ENCODE measurements around the gene SGTB. TPM values are rescaled to one million over a fixed set of nuclear protein-coding genes. Genes with fewer than 3 reads are reported as not detected.

Gene SGTB
- total RNA-seq, 1 experiment from 2014 or later, result 13.0 TPM

DNA sequence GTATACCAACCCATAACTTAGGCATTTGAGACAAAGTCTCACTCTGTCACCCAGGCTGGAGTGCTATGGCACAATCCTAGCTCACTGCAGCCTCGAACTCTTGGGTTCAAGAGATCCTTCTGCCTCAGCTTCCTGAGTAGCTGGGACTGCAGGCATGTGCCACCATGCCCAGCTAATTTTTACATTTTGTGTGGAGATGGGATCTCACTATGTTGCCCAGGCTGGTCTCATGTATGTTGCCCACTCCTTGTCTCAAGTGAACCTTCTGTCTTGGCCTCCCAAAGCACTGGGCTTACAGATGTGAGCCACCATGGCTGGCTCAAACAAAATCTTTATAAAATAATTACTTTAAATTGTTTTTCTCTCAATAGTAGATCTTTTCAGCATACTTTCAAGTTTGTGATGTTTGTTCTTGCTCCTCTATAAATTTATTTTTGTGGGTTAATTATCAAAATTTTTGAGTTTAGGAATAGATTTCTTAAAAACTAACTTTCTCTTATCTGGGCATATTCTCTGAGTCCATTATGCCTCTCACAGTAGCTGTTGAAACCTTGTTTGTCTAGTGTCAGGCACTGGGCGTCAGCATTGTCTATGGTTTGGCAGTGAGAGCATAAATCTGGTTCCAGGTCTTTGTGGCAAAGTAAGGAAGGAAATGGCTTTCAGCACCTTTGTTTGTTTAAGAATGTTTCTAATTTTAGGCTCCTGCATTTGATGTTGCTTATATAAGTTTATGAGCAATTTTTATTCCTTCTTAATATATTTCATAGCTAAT lies 38.8 kb upstream of the SGTB start:
- TF ChIP-seq, protein P1, sequence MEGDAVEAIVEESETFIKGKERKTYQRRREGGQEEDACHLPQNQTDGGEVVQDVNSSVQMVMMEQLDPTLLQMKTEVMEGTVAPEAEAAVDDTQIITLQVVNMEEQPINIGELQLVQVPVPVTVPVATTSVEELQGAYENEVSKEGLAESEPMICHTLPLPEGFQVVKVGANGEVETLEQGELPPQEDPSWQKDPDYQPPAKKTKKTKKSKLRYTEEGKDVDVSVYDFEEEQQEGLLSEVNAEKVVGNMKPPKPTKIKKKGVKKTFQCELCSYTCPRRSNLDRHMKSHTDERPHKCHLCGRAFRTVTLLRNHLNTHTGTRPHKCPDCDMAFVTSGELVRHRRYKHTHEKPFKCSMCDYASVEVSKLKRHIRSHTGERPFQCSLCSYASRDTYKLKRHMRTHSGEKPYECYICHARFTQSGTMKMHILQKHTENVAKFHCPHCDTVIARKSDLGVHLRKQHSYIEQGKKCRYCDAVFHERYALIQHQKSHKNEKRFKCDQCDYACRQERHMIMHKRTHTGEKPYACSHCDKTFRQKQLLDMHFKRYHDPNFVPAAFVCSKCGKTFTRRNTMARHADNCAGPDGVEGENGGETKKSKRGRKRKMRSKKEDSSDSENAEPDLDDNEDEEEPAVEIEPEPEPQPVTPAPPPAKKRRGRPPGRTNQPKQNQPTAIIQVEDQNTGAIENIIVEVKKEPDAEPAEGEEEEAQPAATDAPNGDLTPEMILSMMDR (IDR thresholded peaks at IDR 0.05; ENCODE audit: insufficient read depth in 1 of 2, low read depth in 1 of 2, low read length in 1 of 2, severe bottlenecking in 1 of 2, unreplicated experiment in 1 of 2), result no peak
- no peaks in the 10 kb centered on the region for H3K27me3 ChIP-seq (replicated peaks; ENCODE audit: control insufficient read depth, insufficient read depth, low read length)
- CTCF ChIA-PET, result no interaction called here
- POLR2A ChIA-PET, result no interaction called here
- no peaks in the 10 kb centered on the region for H3K27me3 Mint-ChIP-seq (ENCODE audit: insufficient read depth, unreplicated experiment)
- peaks cover 7% of the 10 kb centered on the region for H3K36me3 Mint-ChIP-seq (ENCODE audit: insufficient read depth, unreplicated experiment)
- no peak overlapping the region for H3K27ac Mint-ChIP-seq (ENCODE audit: unreplicated experiment)
- H3K36me3 ChIP-seq (ENCODE audit: control insufficient read depth, insufficient read depth, low read length), result peaks cover 3% of the 10 kb centered on the region
- no peak for DNase-seq
- H3K9me3 ChIP-seq, result no peaks in the 10 kb centered on the region
- no peak overlapping the region for H3K4me3 Mint-ChIP-seq (ENCODE audit: unreplicated experiment)
- intact Hi-C loops (cut with micrococcal nuclease; ENCODE audit: unreplicated experiment), result no loop called here
- H3K4me1 Mint-ChIP-seq (ENCODE audit: low read depth, unreplicated experiment), result no peaks in the 10 kb centered on the region
- no TSS peak for BruUV-seq (replicated peaks)
- H3K4me1 ChIP-seq, result no peaks in the 10 kb centered on the region
- H3K4me3 ChIP-seq (ENCODE audit: low read depth, low read length), result no peak overlapping the region
- H3K9me3 Mint-ChIP-seq (ENCODE audit: unreplicated experiment), result no peaks in the 10 kb centered on the region

DNA sequence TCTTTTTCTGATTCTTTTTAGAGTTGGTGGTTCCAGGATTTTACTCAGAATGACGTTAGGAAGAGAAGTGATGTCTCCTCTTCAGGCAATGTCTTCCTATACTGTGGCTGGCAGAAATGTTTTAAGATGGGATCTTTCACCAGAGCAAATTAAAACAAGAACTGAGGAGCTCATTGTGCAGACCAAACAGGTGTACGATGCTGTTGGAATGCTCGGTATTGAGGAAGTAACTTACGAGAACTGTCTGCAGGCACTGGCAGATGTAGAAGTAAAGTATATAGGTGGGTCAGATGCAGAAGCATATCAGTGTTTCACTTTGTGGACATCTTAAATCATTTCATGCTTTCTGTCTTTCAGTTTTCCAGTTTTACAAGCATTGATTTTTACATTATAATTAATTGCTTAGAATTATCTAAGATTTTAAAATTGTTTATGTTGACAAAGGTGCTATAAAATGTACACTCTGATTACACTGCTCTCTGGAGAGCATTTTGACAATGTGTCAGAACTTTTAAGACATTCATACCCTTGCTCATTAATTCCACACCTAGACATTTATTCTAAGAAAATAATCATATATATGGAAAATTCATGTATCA lies 36.7 kb upstream of the SGTB start:
- POLR2A ChIA-PET, result no interaction called here
- Histone ChIP-seq H3K4me3 (ENCODE audit: low read depth, low read length) (no peak overlapping the region), H3K4me1 (no peaks in the 10 kb centered on the region), H3K9me3 (no peaks in the 10 kb centered on the region), H3K36me3 (ENCODE audit: control insufficient read depth, insufficient read depth, low read length) (peaks cover 3% of the 10 kb centered on the region), H3K27me3 (replicated peaks; ENCODE audit: control insufficient read depth, insufficient read depth, low read length) (no peaks in the 10 kb centered on the region)
- H3K36me3 Mint-ChIP-seq (ENCODE audit: insufficient read depth, unreplicated experiment), result peaks cover 6% of the 10 kb centered on the region
- BruUV-seq (replicated peaks), result no TSS peak
- no peaks in the 10 kb centered on the region for H3K9me3 Mint-ChIP-seq (ENCODE audit: unreplicated experiment)
- TF ChIP-seq, protein P1 (IDR thresholded peaks at IDR 0.05; ENCODE audit: insufficient read depth in 1 of 2, low read depth in 1 of 2, low read length in 1 of 2, severe bottlenecking in 1 of 2, unreplicated experiment in 1 of 2), result no peak
- CTCF ChIA-PET, result no interaction called here
- no peak for DNase-seq
- no peak overlapping the region for H3K27ac Mint-ChIP-seq (ENCODE audit: unreplicated experiment)
- no peak overlapping the region for H3K4me3 Mint-ChIP-seq (ENCODE audit: unreplicated experiment)
- intact Hi-C loops (cut with micrococcal nuclease; ENCODE audit: unreplicated experiment), result no loop called here
- no peaks in the 10 kb centered on the region for H3K27me3 Mint-ChIP-seq (ENCODE audit: insufficient read depth, unreplicated experiment)
- no peaks in the 10 kb centered on the region for H3K4me1 Mint-ChIP-seq (ENCODE audit: low read depth, unreplicated experiment)

DNA sequence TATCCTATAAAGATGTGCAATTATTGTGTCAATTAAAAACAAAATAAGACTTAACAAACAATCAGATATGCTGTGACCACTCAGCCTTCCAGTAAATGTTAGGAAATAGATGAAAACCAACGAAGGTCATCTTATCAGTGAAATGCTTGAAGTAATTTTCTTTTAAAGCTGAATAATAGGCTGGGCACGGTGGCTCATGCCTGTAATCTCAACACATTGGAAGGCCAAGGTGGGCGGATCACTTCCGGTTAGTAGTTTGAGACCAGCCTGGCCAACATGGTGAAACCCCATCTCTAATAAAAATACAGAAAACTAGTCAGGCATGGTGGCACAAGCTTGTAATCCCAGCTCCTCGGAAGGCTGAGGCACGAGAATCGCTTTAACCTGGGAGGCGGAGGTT lies 31.3 kb upstream of the SGTB start:
- Mint-ChIP-seq H3K9me3 (ENCODE audit: unreplicated experiment) (no peaks in the 10 kb centered on the region), H3K27ac (ENCODE audit: unreplicated experiment) (no peak overlapping the region), H3K4me3 (ENCODE audit: unreplicated experiment) (no peak overlapping the region), H3K4me1 (ENCODE audit: low read depth, unreplicated experiment) (peaks cover 16% of the 10 kb centered on the region), H3K36me3 (ENCODE audit: insufficient read depth, unreplicated experiment) (no peaks in the 10 kb centered on the region), H3K27me3 (ENCODE audit: insufficient read depth, unreplicated experiment) (no peaks in the 10 kb centered on the region)
- TF ChIP-seq, protein P1 (IDR thresholded peaks at IDR 0.05; ENCODE audit: insufficient read depth in 1 of 2, low read depth in 1 of 2, low read length in 1 of 2, severe bottlenecking in 1 of 2, unreplicated experiment in 1 of 2), result no peak
- POLR2A ChIA-PET, result no interaction called here
- CTCF ChIA-PET, result no interaction called here
- no TSS peak for BruUV-seq (replicated peaks)
- H3K4me1 ChIP-seq, result peaks cover 16% of the 10 kb centered on the region
- no peaks in the 10 kb centered on the region for H3K27me3 ChIP-seq (replicated peaks; ENCODE audit: control insufficient read depth, insufficient read depth, low read length)
- no peaks in the 10 kb centered on the region for H3K36me3 ChIP-seq (ENCODE audit: control insufficient read depth, insufficient read depth, low read length)
- intact Hi-C loops (cut with micrococcal nuclease; ENCODE audit: unreplicated experiment), result no loop called here
- no peak overlapping the region for H3K4me3 ChIP-seq (ENCODE audit: low read depth, low read length)
- DNase-seq, result no peak
- H3K9me3 ChIP-seq, result no peaks in the 10 kb centered on the region
